DOHH2 (cell line): Measurements from ENCODE around the gene PACSIN1.
A peak's percentile ranks its signal among the peaks of the same experiment; 100 is the strongest.

Experiments
- H3F3A ChIP-seq: fragments of 200-600 bp; sonication (generic), shearing (Covaris generic); 2 replicates; pipeline ENCODE4 v1.6.0; 2016; ENCODE audit warnings: antibody characterized with exemption, mild to moderate bottlenecking; ENCODE audit not compliant: control insufficient read depth, insufficient read depth
- H3K27ac ChIP-seq: fragments of 200-600 bp; sonication (generic); 2 replicates; pipeline ENCODE4 v1.5.1; 2014; ENCODE audit warnings: low read depth, mild to moderate bottlenecking, low read length, moderate library complexity
- H3K27me3 ChIP-seq: fragments of 200-600 bp; sonication (generic); 2 replicates; pipeline ENCODE4 v1.6.1; 2014; ENCODE audit warnings: mild to moderate bottlenecking, low read length, mixed read lengths; ENCODE audit not compliant: control insufficient read depth
- H3K36me3 ChIP-seq: fragments of 200-600 bp; sonication (generic); 2 replicates; pipeline ENCODE4 v1.6.1; 2014; ENCODE audit warnings: mild to moderate bottlenecking, low read length, moderate library complexity, mixed read lengths; ENCODE audit not compliant: control insufficient read depth
- H3K4me1 ChIP-seq: fragments of 200-600 bp; sonication (generic); 2 replicates; pipeline ENCODE4 v1.6.1; 2014; ENCODE audit warnings: mild to moderate bottlenecking, low read length, mixed read lengths; ENCODE audit not compliant: control insufficient read depth
- H3K4me2 ChIP-seq: fragments of 200-600 bp; sonication (generic); 2 replicates; pipeline ENCODE4 v1.6.0; 2014; ENCODE audit warnings: mild to moderate bottlenecking, low read length, moderate library complexity
- H3K4me3 ChIP-seq: fragments of 200-600 bp; sonication (generic); 2 replicates; pipeline ENCODE4 v1.5.1; 2014; ENCODE audit warnings: mild to moderate bottlenecking, low read length, mixed read lengths
- H3K79me2 ChIP-seq: fragments of 200-600 bp; sonication (generic); 2 replicates; pipeline ENCODE4 v1.6.1; 2014; ENCODE audit warnings: mild to moderate bottlenecking, low read length, mixed read lengths; ENCODE audit not compliant: control insufficient read depth
- H3K9me2 ChIP-seq: fragments of 200-600 bp; sonication (generic); replicated peaks from 2 replicates; pipeline ENCODE4 v1.6.1; 2014; ENCODE audit warnings: mild to moderate bottlenecking, low read length, mixed read lengths; ENCODE audit not compliant: control insufficient read depth
- H3K9me3 ChIP-seq: fragments of 200-600 bp; sonication (generic); 2 replicates; pipeline ENCODE4 v1.6.1; 2014; ENCODE audit warnings: antibody characterized with exemption, low read length, mixed read lengths; ENCODE audit not compliant: control insufficient read depth, insufficient read depth
- H4K20me1 ChIP-seq: fragments of 200-600 bp; sonication (generic); 2 replicates; pipeline ENCODE4 v1.6.0; 2014; ENCODE audit warnings: low read depth, mild to moderate bottlenecking, antibody characterized with exemption, low read length, moderate library complexity; ENCODE audit not compliant: control insufficient read depth, insufficient read depth
- CTCF ChIP-seq: fragments of 200-600 bp; sonication (generic); IDR thresholded peaks from one replicate; pipeline ENCODE4 v1.5.1; 2014; ENCODE audit warnings: antibody characterized with exemption, mild to moderate bottlenecking, low read depth, low read length; ENCODE audit not compliant: poor library complexity, severe bottlenecking
- EZH2phosphoT487 ChIP-seq: fragments of 200-600 bp; sonication (generic); IDR thresholded peaks from 2 replicates; pipeline ENCODE4 v1.6.1; 2017; ENCODE audit warnings: borderline replicate concordance, mild to moderate bottlenecking, antibody characterized with exemption, low read length, moderate library complexity, mixed read lengths

The PACSIN1 gene

GRCh38 chr6:34558172-34558714, 92.4 kb downstream of the PACSIN1 start:
- Histone ChIP-seq H3K27me3 (0 out of 2 replicates have a peak, but pooled peaks cover 4% of the 10 kb centered on the region), H3K9me2 (no peaks in the 10 kb centered on the region), H4K20me1 (no peaks in the 10 kb centered on the region), H3F3A (no peaks in the 10 kb centered on the region), H3K4me1 (no peaks in the 10 kb centered on the region), H3K9me3 (no peaks in the 10 kb centered on the region), H3K79me2 (no peaks in the 10 kb centered on the region), H3K4me2 (no peak overlapping the region), H3K4me3 (no peak overlapping the region), H3K36me3 (no peaks in the 10 kb centered on the region), H3K27ac (no peak overlapping the region)
- TF ChIP-seq CTCF (no peak), EZH2phosphoT487 (no peak)

- H3K4me3 ChIP-seq: no peak overlapping the region
- H3K4me1 ChIP-seq: no peaks in the 10 kb centered on the region
- no peaks in the 10 kb centered on the region for H3K36me3 ChIP-seq
- no peaks in the 10 kb centered on the region for H3K9me2 ChIP-seq
- H3F3A ChIP-seq: no peaks in the 10 kb centered on the region
- no peaks in the 10 kb centered on the region for H3K9me3 ChIP-seq
- H4K20me1 ChIP-seq: no peaks in the 10 kb centered on the region
- no peak overlapping the region for H3K27ac ChIP-seq
- peaks cover 4% of the 10 kb centered on the region; the same call in 1 of the 2 replicates for H3K27me3 ChIP-seq
- TF ChIP-seq EZH2phosphoT487 (no peak), CTCF (no peak)
- H3K79me2 ChIP-seq: no peaks in the 10 kb centered on the region
- H3K4me2 ChIP-seq: no peak overlapping the region
Measured at GRCh38 chr6:34559651-34560365, 93.9 kb downstream of the PACSIN1 start.

GRCh38 chr6:34560366-34561226, 94.7 kb downstream of the PACSIN1 start:
- Histone ChIP-seq H3K4me1 (no peaks in the 10 kb centered on the region), H3F3A (no peaks in the 10 kb centered on the region), H3K4me2 (no peak overlapping the region), H3K79me2 (no peaks in the 10 kb centered on the region), H3K4me3 (no peak overlapping the region), H3K27me3 (peaks cover 4% of the 10 kb centered on the region; the same call in 1 of the 2 replicates), H4K20me1 (no peaks in the 10 kb centered on the region), H3K9me2 (no peaks in the 10 kb centered on the region), H3K36me3 (no peaks in the 10 kb centered on the region), H3K27ac (no peak overlapping the region), H3K9me3 (no peaks in the 10 kb centered on the region)
- no peak for TF ChIP-seq EZH2phosphoT487
- peak; percentile 16 for TF ChIP-seq CTCF
